HL-60 (cell line): ENCODE data around the gene TBX10.

Source experiments
- DNase-seq, 2 experiments: peaks; one replicate each; pipeline ENCODE4 v3.0.0-alpha.2; 2010 to 2020; ENCODE audit warnings: low read depth in 1 of 2, low spot score in 1 of 2
- H3K27ac ChIP-seq: fragments of 250-450 bp; sonication (Bioruptor Pico); replicated peaks from 2 replicates; pipeline ENCODE4 v1.5.1; 2020; ENCODE audit warnings: mild to moderate bottlenecking, moderate library complexity
- H3K27me3 ChIP-seq: fragments of 250-450 bp; sonication (Bioruptor Pico); 2 replicates; pipeline ENCODE4 v1.5.1; 2021; ENCODE audit warnings: mild to moderate bottlenecking, moderate library complexity; ENCODE audit not compliant: insufficient read depth, poor library complexity, severe bottlenecking
- H3K4me3 ChIP-seq: replicated peaks from 2 replicates; pipeline ENCODE4 v1.5.1; 2011; ENCODE audit warnings: mild to moderate bottlenecking, control low read depth, low read length; ENCODE audit not compliant: insufficient read depth
- GABPA ChIP-seq: IDR thresholded peaks from 2 replicates; pipeline ENCODE4 v1.6.1; 2012; ENCODE audit warnings: low read depth
- POLR2AphosphoS5 ChIP-seq: IDR thresholded peaks from 2 replicates; pipeline ENCODE4 v1.6.1; 2012; ENCODE audit warnings: low read depth
- SPI1 ChIP-seq: IDR thresholded peaks from 2 replicates; pipeline ENCODE4 v1.6.1; 2012; ENCODE audit warnings: low read depth, mild to moderate bottlenecking, borderline replicate concordance
- TF ChIP-seq, protein P1 (sequence below): IDR thresholded peaks from 2 replicates; pipeline ENCODE4 v1.6.1; 2012; ENCODE audit warnings: low read depth; ENCODE audit not compliant: insufficient replicate concordance
- TF ChIP-seq, protein P2 (sequence below): IDR thresholded peaks from one replicate; pipeline ENCODE4 v1.5.1; 2011; ENCODE audit warnings: low read length, control low read depth, inconsistent platforms; ENCODE audit not compliant: insufficient read depth

Gene TBX10

DNA sequence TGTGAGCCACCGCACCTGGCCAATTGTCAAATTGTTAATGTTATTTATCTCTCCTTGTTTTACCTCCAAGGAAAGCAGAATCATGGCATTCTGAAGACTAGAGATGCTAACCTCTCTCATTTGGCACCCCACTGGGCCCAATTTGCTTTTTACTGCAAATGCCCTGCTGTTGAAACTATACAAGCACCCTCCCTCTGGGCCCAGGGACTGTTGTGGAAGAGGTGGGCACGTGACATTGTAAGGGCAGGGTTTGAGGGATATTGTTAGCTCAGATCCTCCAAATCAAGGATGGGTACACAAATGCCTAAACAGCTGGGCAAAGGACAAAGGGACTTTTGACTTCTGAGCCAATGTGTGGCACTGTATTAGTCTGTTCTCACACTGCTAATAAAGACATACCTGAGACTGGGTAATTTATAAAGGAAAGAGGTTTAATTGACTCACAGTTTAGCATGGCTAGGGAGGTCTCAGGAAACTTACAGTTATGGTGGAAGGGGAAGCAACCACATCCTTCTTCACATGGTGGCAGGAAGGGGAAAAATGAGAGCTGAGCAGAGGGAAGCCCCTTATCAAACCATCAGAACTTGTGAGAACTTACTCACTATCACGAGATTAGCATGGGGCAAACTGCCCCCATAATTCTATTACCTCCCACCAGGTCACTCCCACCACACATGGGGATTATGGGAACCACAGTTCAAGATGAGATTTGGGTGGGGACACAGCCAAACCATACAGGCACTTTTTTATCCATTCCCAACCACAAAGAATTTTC lies 41.3 kb upstream of the TBX10 start:
- Histone ChIP-seq H3K27ac (no peak overlapping the region), H3K4me3 (no peak overlapping the region), H3K27me3 (no peaks in the 10 kb centered on the region)
- TF ChIP-seq, protein P1, sequence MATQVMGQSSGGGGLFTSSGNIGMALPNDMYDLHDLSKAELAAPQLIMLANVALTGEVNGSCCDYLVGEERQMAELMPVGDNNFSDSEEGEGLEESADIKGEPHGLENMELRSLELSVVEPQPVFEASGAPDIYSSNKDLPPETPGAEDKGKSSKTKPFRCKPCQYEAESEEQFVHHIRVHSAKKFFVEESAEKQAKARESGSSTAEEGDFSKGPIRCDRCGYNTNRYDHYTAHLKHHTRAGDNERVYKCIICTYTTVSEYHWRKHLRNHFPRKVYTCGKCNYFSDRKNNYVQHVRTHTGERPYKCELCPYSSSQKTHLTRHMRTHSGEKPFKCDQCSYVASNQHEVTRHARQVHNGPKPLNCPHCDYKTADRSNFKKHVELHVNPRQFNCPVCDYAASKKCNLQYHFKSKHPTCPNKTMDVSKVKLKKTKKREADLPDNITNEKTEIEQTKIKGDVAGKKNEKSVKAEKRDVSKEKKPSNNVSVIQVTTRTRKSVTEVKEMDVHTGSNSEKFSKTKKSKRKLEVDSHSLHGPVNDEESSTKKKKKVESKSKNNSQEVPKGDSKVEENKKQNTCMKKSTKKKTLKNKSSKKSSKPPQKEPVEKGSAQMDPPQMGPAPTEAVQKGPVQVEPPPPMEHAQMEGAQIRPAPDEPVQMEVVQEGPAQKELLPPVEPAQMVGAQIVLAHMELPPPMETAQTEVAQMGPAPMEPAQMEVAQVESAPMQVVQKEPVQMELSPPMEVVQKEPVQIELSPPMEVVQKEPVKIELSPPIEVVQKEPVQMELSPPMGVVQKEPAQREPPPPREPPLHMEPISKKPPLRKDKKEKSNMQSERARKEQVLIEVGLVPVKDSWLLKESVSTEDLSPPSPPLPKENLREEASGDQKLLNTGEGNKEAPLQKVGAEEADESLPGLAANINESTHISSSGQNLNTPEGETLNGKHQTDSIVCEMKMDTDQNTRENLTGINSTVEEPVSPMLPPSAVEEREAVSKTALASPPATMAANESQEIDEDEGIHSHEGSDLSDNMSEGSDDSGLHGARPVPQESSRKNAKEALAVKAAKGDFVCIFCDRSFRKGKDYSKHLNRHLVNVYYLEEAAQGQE: no peak
- TF ChIP-seq POLR2AphosphoS5: no peak
- no peak for TF ChIP-seq GABPA
- TF ChIP-seq SPI1: no peak
- TF ChIP-seq, protein P2, sequence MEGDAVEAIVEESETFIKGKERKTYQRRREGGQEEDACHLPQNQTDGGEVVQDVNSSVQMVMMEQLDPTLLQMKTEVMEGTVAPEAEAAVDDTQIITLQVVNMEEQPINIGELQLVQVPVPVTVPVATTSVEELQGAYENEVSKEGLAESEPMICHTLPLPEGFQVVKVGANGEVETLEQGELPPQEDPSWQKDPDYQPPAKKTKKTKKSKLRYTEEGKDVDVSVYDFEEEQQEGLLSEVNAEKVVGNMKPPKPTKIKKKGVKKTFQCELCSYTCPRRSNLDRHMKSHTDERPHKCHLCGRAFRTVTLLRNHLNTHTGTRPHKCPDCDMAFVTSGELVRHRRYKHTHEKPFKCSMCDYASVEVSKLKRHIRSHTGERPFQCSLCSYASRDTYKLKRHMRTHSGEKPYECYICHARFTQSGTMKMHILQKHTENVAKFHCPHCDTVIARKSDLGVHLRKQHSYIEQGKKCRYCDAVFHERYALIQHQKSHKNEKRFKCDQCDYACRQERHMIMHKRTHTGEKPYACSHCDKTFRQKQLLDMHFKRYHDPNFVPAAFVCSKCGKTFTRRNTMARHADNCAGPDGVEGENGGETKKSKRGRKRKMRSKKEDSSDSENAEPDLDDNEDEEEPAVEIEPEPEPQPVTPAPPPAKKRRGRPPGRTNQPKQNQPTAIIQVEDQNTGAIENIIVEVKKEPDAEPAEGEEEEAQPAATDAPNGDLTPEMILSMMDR: no peak
- DNase-seq: no peak

DNA sequence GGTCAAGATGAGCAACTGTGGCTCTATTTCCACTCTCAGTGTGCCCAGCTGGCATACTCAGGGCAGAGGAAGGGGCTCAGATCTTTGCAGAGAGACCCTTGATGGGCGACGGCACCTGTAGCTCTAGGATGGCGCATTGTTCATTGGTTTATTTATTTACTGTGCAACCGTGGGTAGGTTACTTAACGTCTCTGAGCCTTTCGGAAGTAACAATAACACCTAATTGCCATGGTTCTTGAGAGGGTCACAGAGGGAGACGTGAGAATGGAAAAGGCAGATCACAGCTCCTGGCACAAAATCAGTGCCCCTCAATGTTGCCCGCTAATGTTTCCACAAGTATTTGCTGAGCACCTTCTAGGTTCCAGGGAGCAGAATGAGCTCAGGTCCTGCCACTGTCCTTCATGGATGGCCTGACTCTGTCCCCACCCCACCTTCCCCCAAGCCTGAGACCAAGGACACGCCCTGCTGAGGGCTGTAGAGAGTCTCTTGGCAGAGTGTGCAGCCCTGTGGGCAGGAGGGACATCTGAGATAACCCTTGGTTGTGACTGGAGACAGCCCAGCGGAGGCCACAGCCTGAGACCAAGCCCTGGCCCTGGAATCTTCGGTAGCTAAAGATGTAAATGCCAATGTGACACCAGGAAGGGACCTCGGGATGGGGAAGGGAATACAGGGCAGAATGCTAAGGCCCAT lies 35.6 kb upstream of the TBX10 start:
- Histone ChIP-seq H3K4me3 (no peak overlapping the region), H3K27ac (no peak overlapping the region), H3K27me3 (no peaks in the 10 kb centered on the region)
- no peak for TF ChIP-seq POLR2AphosphoS5
- TF ChIP-seq GABPA: no peak
- TF ChIP-seq, protein P2: no peak
- TF ChIP-seq, protein P1: no peak
- no peak for TF ChIP-seq SPI1
- DNase-seq: no peak

DNA sequence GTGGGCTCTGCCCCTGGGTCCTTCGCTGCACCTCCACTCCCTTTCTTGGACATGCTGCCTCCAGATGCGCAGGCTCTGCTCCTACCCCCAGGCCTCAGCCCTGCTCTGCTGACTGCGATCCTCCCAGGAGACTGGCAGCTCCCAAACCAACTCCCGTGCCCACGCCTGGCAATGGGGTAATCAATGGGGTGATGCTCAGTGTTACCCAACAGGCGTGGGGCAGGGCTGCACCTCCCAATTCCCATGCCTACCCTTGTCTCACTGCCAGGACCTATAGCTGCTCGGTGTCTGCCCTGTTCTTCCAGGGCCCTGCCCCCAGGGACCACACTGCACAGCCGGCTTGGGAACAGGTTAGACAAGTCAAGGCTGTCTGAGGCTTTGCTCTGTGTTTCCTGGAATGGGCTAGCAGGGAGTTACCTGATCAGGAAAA lies 34.9 kb upstream of the TBX10 start, which contains the start of gene ALDH3B2:
Gene ALDH3B2, minus strand, starts transcription at position 182 of the 430 bp plus-strand sequence. CDS start 7,688 bp downstream, outside the sequence.
- H3K4me3 ChIP-seq: no peak within 1 kb of the TSS
- H3K27me3 ChIP-seq: no peaks in the 10 kb centered on the region
- no peak within 1 kb of the TSS for H3K27ac ChIP-seq
- no peak for DNase-seq
- TF ChIP-seq, protein P1: no peak
- TF ChIP-seq POLR2AphosphoS5 (no peak), SPI1 (no peak), GABPA (no peak)
- TF ChIP-seq, protein P2: no peak
